ENCODE data around the gene ALG12. TPM values are rescaled to one million over a fixed set of nuclear protein-coding genes. Genes with fewer than 3 reads are reported as not detected.

The ALG12 gene
- total RNA-seq, 2 experiments from 2014 or later: 11.4 to 11.7 TPM

DNA sequence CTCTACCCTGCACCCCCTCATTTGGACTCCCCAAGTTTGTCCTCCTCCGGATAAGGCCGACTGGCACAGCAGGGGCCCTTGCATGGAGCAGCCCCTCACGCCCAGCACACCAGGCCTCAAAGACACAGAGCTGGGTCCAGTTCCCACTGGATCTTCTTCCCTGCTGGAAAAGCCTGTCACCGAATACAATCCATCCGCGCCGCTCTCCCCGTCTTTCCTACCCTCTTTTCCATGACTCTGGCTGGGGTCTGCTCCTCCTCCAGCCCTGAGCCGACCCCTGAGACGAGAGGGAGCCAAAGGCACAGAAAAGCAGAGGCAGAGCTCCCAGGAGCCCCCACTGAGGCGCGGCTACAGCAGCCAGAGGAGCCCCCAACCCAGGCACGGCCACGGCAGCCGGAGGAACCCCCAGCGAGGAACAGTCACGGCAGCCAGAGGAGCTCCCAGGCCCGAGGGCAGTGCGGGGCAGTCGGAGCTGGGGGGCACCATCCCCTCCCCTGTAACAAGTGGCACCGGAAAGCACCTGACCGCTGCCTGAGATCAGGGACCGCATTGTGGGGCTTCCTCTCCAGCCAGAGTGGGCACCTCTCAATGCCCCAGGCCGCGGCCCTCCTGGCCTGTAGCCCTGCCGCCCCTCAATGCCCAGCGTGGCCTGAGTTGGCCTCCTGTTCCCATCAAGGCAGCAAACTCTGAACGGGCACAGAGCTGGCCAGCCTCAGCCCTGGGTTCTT lies 12.0 kb downstream of the ALG12 start:
- ChIA-PET POLR2A (no interaction called here), CTCF (ENCODE audit: unreplicated experiment) (no interaction called here)
- Histone ChIP-seq H3K9me3 (ENCODE audit: low read length) (no peaks in the 10 kb centered on the region), H3K9me2 (ENCODE audit: insufficient read depth, low read length) (no peaks in the 10 kb centered on the region), H3K4me1 (ENCODE audit: insufficient read depth, low read length, poor library complexity, severe bottlenecking) (no peaks in the 10 kb centered on the region), H3K79me2 (ENCODE audit: insufficient read depth, low read depth, low read length) (no peaks in the 10 kb centered on the region), H3K4me2 (ENCODE audit: low read length) (no peak overlapping the region), H4K20me1 (ENCODE audit: insufficient read depth, low read length) (no peaks in the 10 kb centered on the region), H3K36me3 (ENCODE audit: insufficient read depth, low read length) (peaks cover 38% of the 10 kb centered on the region), H2AFZ (ENCODE audit: low read length) (no peak overlapping the region), H3K27ac (ENCODE audit: low read depth, low read length, poor library complexity, severe bottlenecking) (no peak overlapping the region), H3K4me3 (ENCODE audit: low read depth, low read length, poor library complexity, severe bottlenecking) (no peak overlapping the region)
- TF ChIP-seq, protein P1, sequence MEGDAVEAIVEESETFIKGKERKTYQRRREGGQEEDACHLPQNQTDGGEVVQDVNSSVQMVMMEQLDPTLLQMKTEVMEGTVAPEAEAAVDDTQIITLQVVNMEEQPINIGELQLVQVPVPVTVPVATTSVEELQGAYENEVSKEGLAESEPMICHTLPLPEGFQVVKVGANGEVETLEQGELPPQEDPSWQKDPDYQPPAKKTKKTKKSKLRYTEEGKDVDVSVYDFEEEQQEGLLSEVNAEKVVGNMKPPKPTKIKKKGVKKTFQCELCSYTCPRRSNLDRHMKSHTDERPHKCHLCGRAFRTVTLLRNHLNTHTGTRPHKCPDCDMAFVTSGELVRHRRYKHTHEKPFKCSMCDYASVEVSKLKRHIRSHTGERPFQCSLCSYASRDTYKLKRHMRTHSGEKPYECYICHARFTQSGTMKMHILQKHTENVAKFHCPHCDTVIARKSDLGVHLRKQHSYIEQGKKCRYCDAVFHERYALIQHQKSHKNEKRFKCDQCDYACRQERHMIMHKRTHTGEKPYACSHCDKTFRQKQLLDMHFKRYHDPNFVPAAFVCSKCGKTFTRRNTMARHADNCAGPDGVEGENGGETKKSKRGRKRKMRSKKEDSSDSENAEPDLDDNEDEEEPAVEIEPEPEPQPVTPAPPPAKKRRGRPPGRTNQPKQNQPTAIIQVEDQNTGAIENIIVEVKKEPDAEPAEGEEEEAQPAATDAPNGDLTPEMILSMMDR (conservative IDR thresholded peaks at IDR 0.05; ENCODE audit: low read length): no peak
- TF ChIP-seq EZH2phosphoT487 (IDR thresholded peaks at IDR 0.05; ENCODE audit: borderline replicate concordance, low read depth, low read length): no peak
- no peak for DNase-seq (ENCODE audit: low spot score)
- BruUV-seq (replicated peaks): no TSS peak
- intact Hi-C loops (cut with micrococcal nuclease; ENCODE audit: unreplicated experiment): no loop called here

GRCh38 chr22:49905465-49905864 lies 12.8 kb downstream of the ALG12 start:
- ChIA-PET POLR2A (no interaction called here), CTCF (ENCODE audit: unreplicated experiment) (no interaction called here)
- Histone ChIP-seq H3K9me2 (ENCODE audit: insufficient read depth, low read length) (no peaks in the 10 kb centered on the region), H3K79me2 (ENCODE audit: insufficient read depth, low read depth, low read length) (no peaks in the 10 kb centered on the region), H4K20me1 (ENCODE audit: insufficient read depth, low read length) (no peaks in the 10 kb centered on the region), H3K36me3 (ENCODE audit: insufficient read depth, low read length) (peaks cover 43% of the 10 kb centered on the region), H3K27ac (ENCODE audit: low read depth, low read length, poor library complexity, severe bottlenecking) (no peak overlapping the region), H3K4me1 (ENCODE audit: insufficient read depth, low read length, poor library complexity, severe bottlenecking) (no peaks in the 10 kb centered on the region), H3K4me2 (ENCODE audit: low read length) (no peak overlapping the region), H3K4me3 (ENCODE audit: low read depth, low read length, poor library complexity, severe bottlenecking) (no peak overlapping the region), H3K9me3 (ENCODE audit: low read length) (no peaks in the 10 kb centered on the region), H2AFZ (ENCODE audit: low read length) (no peak overlapping the region)
- intact Hi-C loops (cut with micrococcal nuclease; ENCODE audit: unreplicated experiment): no loop called here
- TF ChIP-seq EZH2phosphoT487 (IDR thresholded peaks at IDR 0.05; ENCODE audit: borderline replicate concordance, low read depth, low read length): no peak
- TF ChIP-seq, protein P1 (conservative IDR thresholded peaks at IDR 0.05; ENCODE audit: low read length): no peak
- DNase-seq (ENCODE audit: low spot score): no peak
- no TSS peak for BruUV-seq (replicated peaks)

- intact Hi-C loops (cut with micrococcal nuclease; ENCODE audit: unreplicated experiment): no loop called here
- BruUV-seq (replicated peaks): no TSS peak
- Histone ChIP-seq H2AFZ (ENCODE audit: low read length) (no peak overlapping the region), H4K20me1 (ENCODE audit: insufficient read depth, low read length) (no peaks in the 10 kb centered on the region), H3K4me2 (ENCODE audit: low read length) (no peak overlapping the region), H3K79me2 (ENCODE audit: insufficient read depth, low read depth, low read length) (no peaks in the 10 kb centered on the region), H3K36me3 (ENCODE audit: insufficient read depth, low read length) (peaks cover 53% of the 10 kb centered on the region), H3K4me1 (ENCODE audit: insufficient read depth, low read length, poor library complexity, severe bottlenecking) (no peaks in the 10 kb centered on the region), H3K27ac (ENCODE audit: low read depth, low read length, poor library complexity, severe bottlenecking) (no peak overlapping the region), H3K9me2 (ENCODE audit: insufficient read depth, low read length) (no peaks in the 10 kb centered on the region), H3K9me3 (ENCODE audit: low read length) (no peaks in the 10 kb centered on the region), H3K4me3 (ENCODE audit: low read depth, low read length, poor library complexity, severe bottlenecking) (no peak overlapping the region)
- no peak for DNase-seq (ENCODE audit: low spot score)
- TF ChIP-seq, protein P1 (conservative IDR thresholded peaks at IDR 0.05; ENCODE audit: low read length): no peak
- TF ChIP-seq EZH2phosphoT487 (IDR thresholded peaks at IDR 0.05; ENCODE audit: borderline replicate concordance, low read depth, low read length): no peak
- ChIA-PET CTCF (ENCODE audit: unreplicated experiment) (no interaction called here), POLR2A (no interaction called here)
Measured at GRCh38 chr22:49904040-49904369, 14.2 kb downstream of the ALG12 start.

Data from OCI-LY7 (cell line).